ENCODE data around the gene DCLK1. TPM values are rescaled to one million over a fixed set of nuclear protein-coding genes. Genes with fewer than 3 reads are reported as not detected.
A peak's percentile ranks its signal among the peaks of the same experiment; 100 is the strongest.

The DCLK1 gene
- 10 to 100 TPM in 3 of 4 donors, 1 to 10 TPM in 1; 10.0 to 41.1 (median 19.5) TPM for total RNA-seq

GRCh38 chr13:36131222-36131930 is at the start of gene DCLK1:
TSS of gene DCLK1 (minus strand) at chr13:36131382.
- TF ChIP-seq POLR2A (IDR thresholded peaks at IDR 0.05): no peak
- intact Hi-C loops (cut with DNase I; ENCODE audit: low total_unique reads): no loop called here
- peak within 1 kb of the TSS; percentile 39 for H3K4me3 ChIP-seq (ENCODE audit: low read depth, poor library complexity, severe bottlenecking)
- WGBS, 2 donors: 7 to 9% methylated on average over 40 to 44 of the region's 48 CpGs
- peak; percentile 42 to 92 for DNase-seq (ENCODE audit: low spot score in 2 of 2)

- intact Hi-C loops (cut with DNase I; ENCODE audit: low total_unique reads): no loop called here
- no peak overlapping the region for H3K4me3 ChIP-seq (ENCODE audit: low read depth, poor library complexity, severe bottlenecking)
- TF ChIP-seq CTCF (IDR thresholded peaks at IDR 0.05): no peak
- TF ChIP-seq POLR2A (IDR thresholded peaks at IDR 0.05): no peak
- 79 to 91% methylated on average over 5 of the region's 5 CpGs for WGBS, 2 donors
- DNase-seq (ENCODE audit: low spot score in 2 of 2): no peak
Observed at GRCh38 chr13:36175621-36176020, 44.4 kb upstream of the DCLK1 start.

GRCh38 chr13:36174923-36175322 is 43.7 kb upstream of the DCLK1 start:
- DNase-seq (ENCODE audit: low spot score in 2 of 2): no peak
- intact Hi-C loops (cut with DNase I; ENCODE audit: low total_unique reads): no loop called here

GRCh38 chr13:36173571-36174322 is 42.6 kb upstream of the DCLK1 start:
- intact Hi-C loops (cut with DNase I; ENCODE audit: low total_unique reads): no loop called here
- 83 to 84% methylated on average over 4 of the region's 4 CpGs for WGBS, 2 donors
- no peak overlapping the region for H3K4me3 ChIP-seq (ENCODE audit: low read depth, poor library complexity, severe bottlenecking)
- TF ChIP-seq CTCF (IDR thresholded peaks at IDR 0.05) (no peak), POLR2A (IDR thresholded peaks at IDR 0.05) (no peak)
- DNase-seq (ENCODE audit: low spot score in 2 of 2): no peak

More at GRCh38 chr13:36174923-36175322, 43.7 kb upstream of the DCLK1 start:
- H3K4me3 ChIP-seq (ENCODE audit: low read depth, poor library complexity, severe bottlenecking): no peak overlapping the region
- TF ChIP-seq POLR2A (IDR thresholded peaks at IDR 0.05): no peak
- TF ChIP-seq CTCF (IDR thresholded peaks at IDR 0.05): no peak
- 85% methylated on average over 7 of the region's 7 CpGs for WGBS, 2 donors

GRCh38 chr13:36166046-36166445 is 34.9 kb upstream of the DCLK1 start:
- WGBS, 2 donors: 64 to 78% methylated on average over 5 of the region's 5 CpGs
- TF ChIP-seq CTCF (IDR thresholded peaks at IDR 0.05) (no peak), POLR2A (IDR thresholded peaks at IDR 0.05) (no peak)
- H3K4me3 ChIP-seq (ENCODE audit: low read depth, poor library complexity, severe bottlenecking): no peak overlapping the region
- DNase-seq (ENCODE audit: low spot score in 2 of 2): no peak
- intact Hi-C loops (cut with DNase I; ENCODE audit: low total_unique reads): no loop called here

- peak; percentile 44 to 87 for DNase-seq (ENCODE audit: low spot score in 2 of 2)
- H3K4me3 ChIP-seq (ENCODE audit: low read depth, poor library complexity, severe bottlenecking): no peak overlapping the region
- intact Hi-C loops (cut with DNase I; ENCODE audit: low total_unique reads): no loop called here
- 45 to 57% methylated on average over 7 of the region's 7 CpGs for WGBS, 2 donors
- TF ChIP-seq CTCF (IDR thresholded peaks at IDR 0.05) (no peak), POLR2A (IDR thresholded peaks at IDR 0.05) (no peak)
Observed at GRCh38 chr13:36163809-36164308, 32.7 kb upstream of the DCLK1 start.

Data from lower leg skin (tissue), 4 donors.